ENCODE results near the gene HELT. TPM values are rescaled to one million over a fixed set of nuclear protein-coding genes. Genes with fewer than 3 reads are reported as not detected.
"Not testable (repeated sequence)": the region's sequence is repeated elsewhere in the genome, so short reads cannot be mapped to it uniquely, and the experiment has no call there.

The HELT gene, protein sequence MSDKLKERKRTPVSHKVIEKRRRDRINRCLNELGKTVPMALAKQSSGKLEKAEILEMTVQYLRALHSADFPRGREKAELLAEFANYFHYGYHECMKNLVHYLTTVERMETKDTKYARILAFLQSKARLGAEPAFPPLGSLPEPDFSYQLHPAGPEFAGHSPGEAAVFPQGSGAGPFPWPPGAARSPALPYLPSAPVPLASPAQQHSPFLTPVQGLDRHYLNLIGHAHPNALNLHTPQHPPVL
- total RNA-seq (not detected in 2 replicates), polyA plus RNA-seq (not detected in 2 replicates)

DNA sequence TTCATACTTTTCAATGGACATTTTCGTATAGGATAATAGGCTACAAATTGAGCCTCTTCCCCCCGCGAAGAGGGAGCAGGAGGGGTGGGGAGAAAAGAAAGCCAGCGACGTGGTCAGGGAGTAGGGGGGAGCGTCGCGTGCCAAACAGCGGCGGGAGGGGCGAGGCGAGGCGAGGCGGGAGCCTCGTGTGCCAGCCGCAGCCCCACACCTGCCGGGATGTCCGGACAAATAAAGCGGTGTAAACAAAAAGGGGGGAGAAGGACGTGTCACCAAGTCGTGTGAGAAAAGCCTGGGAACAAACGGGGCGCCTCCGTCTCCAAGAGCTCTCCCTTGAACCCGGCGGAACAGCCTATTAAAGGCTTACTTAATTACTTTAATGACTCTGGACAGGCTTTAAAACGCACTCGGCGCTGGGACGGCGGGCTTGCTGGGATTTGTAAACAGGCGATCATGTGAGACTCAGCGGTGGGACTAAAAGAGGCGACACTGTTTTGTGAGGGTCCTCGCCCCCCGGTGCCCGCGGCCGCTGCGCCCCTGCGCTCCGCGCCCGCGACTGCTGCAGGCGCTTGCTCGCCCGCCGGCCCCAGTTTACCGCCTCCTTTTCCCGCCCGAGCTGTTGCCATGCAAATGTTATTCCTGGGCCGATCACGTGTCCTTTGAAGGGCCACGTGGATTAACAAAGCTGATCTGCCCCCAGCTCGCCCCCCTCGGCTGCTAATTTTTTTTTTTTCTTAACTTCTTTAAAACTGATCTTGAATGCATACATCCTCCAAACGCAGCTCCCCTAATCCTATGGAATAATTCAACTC lies at the start of gene HELT:
TSS of gene HELT (plus strand) at position 527 of the 809 bp plus-strand sequence. CDS start 439 bp downstream, outside the sequence.
- Histone ChIP-seq H3K4me3 (peak within 1 kb of the TSS; percentile 21), H3K27ac (no peak within 1 kb of the TSS), H3K36me3 (no peaks in the 10 kb centered on the region), H3K27me3 (peaks cover 100% of the 10 kb centered on the region), H3K4me1 (ENCODE audit: low read depth) (peaks cover 22% of the 10 kb centered on the region), H3K9me3 (ENCODE audit: low read depth) (no peaks in the 10 kb centered on the region)
- DNase-seq (ENCODE audit: low read depth in 1 of 2, low spot score in 1 of 2), result no peak
- no peak for TF ChIP-seq CTCF (IDR thresholded peaks at IDR 0.05; ENCODE audit: low read depth, low read length)

DNA sequence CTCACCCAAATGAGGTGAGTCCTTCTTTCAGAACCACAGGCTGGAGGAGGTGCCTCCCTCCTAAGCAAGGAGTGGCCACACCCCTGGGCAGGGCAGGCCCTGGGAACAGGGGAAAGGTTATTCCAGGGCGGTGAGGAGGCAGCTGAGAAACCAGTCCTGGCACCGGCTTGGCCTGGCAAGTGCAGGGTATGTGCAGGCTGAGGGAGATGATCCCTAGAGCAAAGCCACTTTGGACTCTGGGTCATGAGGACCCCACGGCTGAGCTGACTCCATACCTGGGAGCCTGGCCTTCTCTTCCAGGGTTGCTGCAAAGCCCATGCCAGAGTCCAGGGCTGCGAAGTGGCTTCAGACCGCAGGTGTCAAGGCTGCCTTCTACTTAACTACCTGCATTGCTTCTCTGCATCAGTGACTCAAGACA lies 49.5 kb upstream of the HELT start:
- no peak overlapping the region for H3K4me3 ChIP-seq
- no peaks in the 10 kb centered on the region for H3K9me3 ChIP-seq (ENCODE audit: low read depth)
- no peak for DNase-seq (ENCODE audit: low read depth in 1 of 2, low spot score in 1 of 2)
- H3K27me3 ChIP-seq, result no peaks in the 10 kb centered on the region
- TF ChIP-seq CTCF (IDR thresholded peaks at IDR 0.05; ENCODE audit: low read depth, low read length), result no peak
- no peaks in the 10 kb centered on the region for H3K36me3 ChIP-seq
- H3K27ac ChIP-seq, result no peak overlapping the region
- H3K4me1 ChIP-seq (ENCODE audit: low read depth), result no peaks in the 10 kb centered on the region

DNA sequence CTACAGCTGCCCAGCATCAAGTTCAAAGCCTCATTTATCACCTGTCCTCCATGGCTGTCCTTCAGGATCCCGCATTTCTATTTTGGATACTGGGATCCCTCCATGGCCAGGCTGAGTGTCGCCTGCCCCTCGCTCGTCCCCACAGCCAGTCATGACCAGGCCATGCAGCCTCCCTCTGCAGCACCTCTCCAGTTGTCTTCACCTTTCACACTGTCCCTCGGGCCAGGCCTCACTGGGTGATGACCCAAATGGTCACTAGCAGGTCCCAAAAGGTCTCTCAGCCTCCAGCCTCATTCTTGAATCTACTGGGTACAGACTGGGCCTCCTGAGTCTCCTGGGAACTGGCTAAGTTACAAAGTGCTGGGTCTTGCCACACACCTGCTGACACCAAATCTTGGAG lies 48.7 kb upstream of the HELT start:
- no peaks in the 10 kb centered on the region for H3K9me3 ChIP-seq (ENCODE audit: low read depth)
- TF ChIP-seq CTCF (IDR thresholded peaks at IDR 0.05; ENCODE audit: low read depth, low read length), result no peak
- H3K36me3 ChIP-seq, result no peaks in the 10 kb centered on the region
- no peaks in the 10 kb centered on the region for H3K4me1 ChIP-seq (ENCODE audit: low read depth)
- H3K27ac ChIP-seq, result no peak overlapping the region
- H3K27me3 ChIP-seq, result no peaks in the 10 kb centered on the region
- no peak overlapping the region for H3K4me3 ChIP-seq
- no peak for DNase-seq (ENCODE audit: low read depth in 1 of 2, low spot score in 1 of 2)

- DNase-seq (ENCODE audit: low read depth in 1 of 2, low spot score in 1 of 2), result no peak
- Histone ChIP-seq H3K4me1 (ENCODE audit: low read depth) (no peaks in the 10 kb centered on the region), H3K36me3 (no peaks in the 10 kb centered on the region), H3K27ac (no peak overlapping the region), H3K27me3 (no peaks in the 10 kb centered on the region), H3K4me3 (no peak overlapping the region), H3K9me3 (ENCODE audit: low read depth) (no peaks in the 10 kb centered on the region)
- no peak for TF ChIP-seq CTCF (IDR thresholded peaks at IDR 0.05; ENCODE audit: low read depth, low read length)
Observed at GRCh38 chr4:184972991-184973390, 45.3 kb upstream of the HELT start.

GRCh38 chr4:184976348-184976747 lies 41.9 kb upstream of the HELT start:
- not testable (repeated sequence) for H3K4me1 ChIP-seq (ENCODE audit: low read depth); H3K36me3 ChIP-seq; H3K9me3 ChIP-seq (ENCODE audit: low read depth); H3K4me3 ChIP-seq; H3K27ac ChIP-seq; DNase-seq (ENCODE audit: low read depth in 1 of 2, low spot score in 1 of 2); H3K27me3 ChIP-seq

- no peak for TF ChIP-seq CTCF (IDR thresholded peaks at IDR 0.05; ENCODE audit: low read depth, low read length)
- H3K27me3 ChIP-seq, result no peaks in the 10 kb centered on the region
- no peaks in the 10 kb centered on the region for H3K4me1 ChIP-seq (ENCODE audit: low read depth)
- no peaks in the 10 kb centered on the region for H3K36me3 ChIP-seq
- DNase-seq (ENCODE audit: low read depth in 1 of 2, low spot score in 1 of 2), result no peak
- no peak overlapping the region for H3K27ac ChIP-seq
- H3K4me3 ChIP-seq, result no peak overlapping the region
- no peaks in the 10 kb centered on the region for H3K9me3 ChIP-seq (ENCODE audit: low read depth)
Observed at GRCh38 chr4:184977747-184978146, 40.5 kb upstream of the HELT start.

Measured in cardiac muscle cell (in vitro differentiated cells and primary cell).